CD4-positive, alpha-beta T cell treated with Interleukin-2 at 100 ng/mL for 4 hours (primary cell): Measurements from ENCODE around the gene EYS.
"Not testable (repeated sequence)": the region's sequence is repeated elsewhere in the genome, so short reads cannot be mapped to it uniquely, and the experiment has no call there.

ENCODE experiments used
- DNase-seq: peaks from one replicate; pipeline ENCODE4 v3.0.0-alpha.2; 2020; ENCODE audit warnings: low spot score

The EYS gene

GRCh38 chr6:63816982-63817436, 1890.0 kb downstream of the EYS start:
- DNase-seq, result no peak

- no peak for DNase-seq
These were observed 1890.5 kb downstream of the EYS start for GRCh38 chr6:63816401-63816981.

- DNase-seq, result no peak
These were observed 1892.6 kb downstream of the EYS start for GRCh38 chr6:63814459-63814858.

GRCh38 chr6:63813566-63814120, 1893.4 kb downstream of the EYS start:
- no peak for DNase-seq

GRCh38 chr6:63808576-63808975, 1898.5 kb downstream of the EYS start:
- no peak for DNase-seq

GRCh38 chr6:63807056-63807455, 1900.0 kb downstream of the EYS start:
- no peak for DNase-seq

- DNase-seq, result no peak
These were observed 1900.5 kb downstream of the EYS start for GRCh38 chr6:63806573-63806913.

GRCh38 chr6:63805808-63806572, 1901.0 kb downstream of the EYS start:
- DNase-seq, result no peak

GRCh38 chr6:63805345-63805744, 1901.7 kb downstream of the EYS start:
- DNase-seq, result no peak

- no peak for DNase-seq
These were observed 1902.6 kb downstream of the EYS start for GRCh38 chr6:63804381-63804956.

GRCh38 chr6:63803371-63803770, 1903.7 kb downstream of the EYS start:
- DNase-seq, result no peak

- DNase-seq, result no peak
These were observed 1904.3 kb downstream of the EYS start for GRCh38 chr6:63802606-63803206.

GRCh38 chr6:63800386-63800785, 1906.6 kb downstream of the EYS start:
- DNase-seq, result not testable (repeated sequence)

- DNase-seq, result no peak
These were observed 1907.2 kb downstream of the EYS start for GRCh38 chr6:63799813-63800212.

GRCh38 chr6:63799313-63799712, 1907.7 kb downstream of the EYS start:
- no peak for DNase-seq

- DNase-seq, result no peak
These were observed 1908.6 kb downstream of the EYS start for GRCh38 chr6:63798378-63798777.

- DNase-seq, result no peak
These were observed 1909.3 kb downstream of the EYS start for GRCh38 chr6:63797721-63798120.

GRCh38 chr6:63795826-63796225, 1911.2 kb downstream of the EYS start:
- no peak for DNase-seq

GRCh38 chr6:63795006-63795405, 1912.0 kb downstream of the EYS start:
- no peak for DNase-seq

GRCh38 chr6:63793465-63794137, 1913.4 kb downstream of the EYS start:
- DNase-seq, result no peak

- DNase-seq, result no peak
These were observed 1914.1 kb downstream of the EYS start for GRCh38 chr6:63792736-63793464.

- no peak for DNase-seq
These were observed 1916.7 kb downstream of the EYS start for GRCh38 chr6:63790334-63790733.
